ENCODE results near the gene FBXW7.

FBXW7 gene

DNA sequence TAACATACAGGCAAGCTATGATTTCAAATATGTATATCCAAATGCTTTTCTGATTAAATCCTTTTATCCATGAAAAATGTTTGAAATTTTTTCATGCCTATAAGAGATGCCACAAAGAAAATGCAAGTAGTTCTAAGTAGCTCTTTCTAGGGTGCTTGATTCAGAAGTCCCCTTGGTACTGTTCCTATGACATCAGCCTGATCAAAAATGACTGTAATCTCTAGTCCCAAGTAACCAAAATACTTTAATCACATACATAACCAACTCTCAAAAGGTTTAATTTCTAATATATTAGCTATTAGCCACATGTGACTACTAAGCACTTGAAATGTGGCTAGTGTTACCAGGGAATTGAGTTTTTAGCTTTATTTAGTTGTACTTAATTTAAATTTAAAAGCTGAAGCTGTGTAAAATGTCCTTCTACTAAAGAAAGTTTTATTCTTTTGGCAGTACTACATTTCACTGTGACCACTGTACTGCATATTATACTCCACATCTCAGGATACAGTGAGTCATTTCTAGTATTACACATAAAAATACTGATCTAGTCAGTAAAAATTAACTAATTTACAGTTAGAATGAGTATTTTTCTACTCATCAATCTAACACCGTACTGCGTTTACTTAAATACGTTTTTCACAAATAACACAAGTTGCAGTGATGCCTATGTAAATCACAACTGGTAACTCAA lies 33.9 kb downstream of the FBXW7 start:
- no peaks in the 10 kb centered on the region for H3K27me3 ChIP-seq (replicated peaks; ENCODE audit: control insufficient read depth, insufficient read depth, low read length)
- no peaks in the 10 kb centered on the region for H3K36me3 ChIP-seq (ENCODE audit: control insufficient read depth, insufficient read depth, low read length)
- no peak for TF ChIP-seq CTCF (IDR thresholded peaks at IDR 0.05; ENCODE audit: insufficient read depth, low read length, poor library complexity, severe bottlenecking)
- DNase-seq (ENCODE audit: extremely low read depth, insufficient read length), result peak; percentile 37
- H3K4me3 ChIP-seq (replicated peaks; ENCODE audit: low read depth, low read length), result no peak overlapping the region

DNA sequence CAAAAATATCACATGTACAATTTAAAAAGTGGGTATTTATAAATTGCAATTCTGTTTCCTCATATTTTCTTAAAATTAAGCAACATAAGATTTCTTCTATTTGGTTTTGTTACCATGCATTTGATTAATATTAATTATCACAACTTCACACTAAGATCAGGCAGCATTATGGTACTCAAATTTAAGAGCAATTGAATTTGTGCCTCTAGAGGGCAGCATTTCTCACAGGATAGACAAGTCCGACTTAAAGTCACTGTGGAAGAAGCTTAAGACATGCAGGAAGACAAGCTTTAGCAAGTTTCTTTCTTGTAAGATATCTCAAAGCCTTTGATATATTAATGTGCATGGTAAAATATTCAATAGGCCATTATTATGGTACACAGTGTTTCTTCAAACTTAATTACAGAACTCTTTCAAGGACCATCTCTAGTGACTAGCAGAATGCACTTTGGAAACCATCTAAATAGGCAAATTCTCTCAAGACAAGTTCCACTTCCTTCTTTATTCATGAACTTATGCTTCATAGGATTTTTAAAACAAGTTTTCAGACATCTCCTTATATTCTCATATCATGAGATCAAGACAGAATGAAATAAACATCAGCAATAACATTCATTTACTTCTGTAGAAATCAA lies 35.0 kb downstream of the FBXW7 start:
- peak; percentile 56 for TF ChIP-seq CTCF (IDR thresholded peaks at IDR 0.05; ENCODE audit: insufficient read depth, low read length, poor library complexity, severe bottlenecking)
- peak overlapping the region; percentile 2 for H3K4me3 ChIP-seq (replicated peaks; ENCODE audit: low read depth, low read length)
- H3K27me3 ChIP-seq (replicated peaks; ENCODE audit: control insufficient read depth, insufficient read depth, low read length), result no peaks in the 10 kb centered on the region
- H3K36me3 ChIP-seq (ENCODE audit: control insufficient read depth, insufficient read depth, low read length), result no peaks in the 10 kb centered on the region
- DNase-seq (ENCODE audit: extremely low read depth, insufficient read length), result peak; percentile 75

DNA sequence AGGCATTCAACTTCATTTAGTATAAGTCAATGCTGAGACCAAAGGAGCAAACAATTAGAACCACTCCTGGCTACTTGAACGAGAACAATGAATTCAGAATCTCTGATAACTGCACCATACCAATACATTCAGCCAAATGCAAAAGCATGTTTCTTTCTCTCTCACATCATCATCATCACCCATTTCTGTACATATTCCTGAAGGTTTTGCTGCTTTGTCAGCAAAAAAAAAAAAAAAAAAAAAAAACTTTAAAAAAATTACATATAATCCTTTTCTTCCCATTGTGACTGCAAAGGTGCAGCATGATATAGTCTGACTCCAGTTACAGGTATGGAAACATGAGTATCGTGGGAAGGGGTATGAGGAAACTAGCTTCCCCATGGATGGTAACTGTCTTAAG lies 35.6 kb downstream of the FBXW7 start:
- Histone ChIP-seq H3K36me3 (ENCODE audit: control insufficient read depth, insufficient read depth, low read length) (no peaks in the 10 kb centered on the region), H3K27me3 (replicated peaks; ENCODE audit: control insufficient read depth, insufficient read depth, low read length) (no peaks in the 10 kb centered on the region), H3K4me3 (replicated peaks; ENCODE audit: low read depth, low read length) (no peak overlapping the region)
- TF ChIP-seq CTCF (IDR thresholded peaks at IDR 0.05; ENCODE audit: insufficient read depth, low read length, poor library complexity, severe bottlenecking), result no peak
- no peak for DNase-seq (ENCODE audit: extremely low read depth, insufficient read length)

GRCh38 chr4:152499344-152499743 lies 36.5 kb downstream of the FBXW7 start:
- no peaks in the 10 kb centered on the region for H3K27me3 ChIP-seq (replicated peaks; ENCODE audit: control insufficient read depth, insufficient read depth, low read length)
- no peak overlapping the region for H3K4me3 ChIP-seq (replicated peaks; ENCODE audit: low read depth, low read length)
- H3K36me3 ChIP-seq (ENCODE audit: control insufficient read depth, insufficient read depth, low read length), result no peaks in the 10 kb centered on the region
- no peak for DNase-seq (ENCODE audit: extremely low read depth, insufficient read length)
- TF ChIP-seq CTCF (IDR thresholded peaks at IDR 0.05; ENCODE audit: insufficient read depth, low read length, poor library complexity, severe bottlenecking), result no peak

DNA sequence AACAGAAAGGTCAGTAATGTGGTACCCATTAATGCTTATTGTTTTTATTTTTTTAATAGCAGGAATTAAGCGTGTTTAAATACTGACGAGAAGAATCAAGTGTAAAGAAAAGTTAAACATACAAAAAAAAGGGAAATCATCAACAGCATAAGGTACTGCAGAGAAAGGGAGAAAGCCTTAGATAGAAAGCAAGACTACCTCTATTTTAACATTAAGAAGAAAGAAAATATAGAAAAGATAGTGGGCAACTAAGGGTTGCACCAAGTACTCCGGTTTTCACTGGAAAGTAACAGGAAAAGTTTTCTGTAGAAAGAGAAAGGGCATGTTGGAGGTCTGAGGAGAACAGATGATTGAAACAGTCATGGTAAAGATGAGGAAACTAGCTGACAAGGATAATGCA lies 41.9 kb downstream of the FBXW7 start:
- H3K27me3 ChIP-seq (replicated peaks; ENCODE audit: control insufficient read depth, insufficient read depth, low read length), result no peaks in the 10 kb centered on the region
- no peak overlapping the region for H3K4me3 ChIP-seq (replicated peaks; ENCODE audit: low read depth, low read length)
- TF ChIP-seq CTCF (IDR thresholded peaks at IDR 0.05; ENCODE audit: insufficient read depth, low read length, poor library complexity, severe bottlenecking), result no peak
- H3K36me3 ChIP-seq (ENCODE audit: control insufficient read depth, insufficient read depth, low read length), result no peaks in the 10 kb centered on the region
- DNase-seq (ENCODE audit: extremely low read depth, insufficient read length), result no peak

All from GM06990 (cell line).